Right atrium auricular region (tissue), 2 donors: ENCODE measurements around the gene LRRC38. TPM values are rescaled to one million over a fixed set of nuclear protein-coding genes. Genes with fewer than 3 reads are reported as not detected.

Experiments
- DNase-seq: peaks from one replicate; pipeline ENCODE4 v3.0.0-alpha.2; 2019; ENCODE audit warnings: low spot score
- H3K27ac ChIP-seq, 2 donors: fragments of 200-600 bp; sonication (generic); 1 replicate in 1 of 2; 2 replicates in 1 of 2; pipeline ENCODE4 v1.5.1; 2016 to 2019
- H3K27me3 ChIP-seq, 2 donors: fragments of 200-600 bp; sonication (generic); one replicate each; pipeline versions ENCODE4 v1.5.1 to v1.6.0; 2017 to 2019
- H3K36me3 ChIP-seq: fragments of 200-600 bp; sonication (generic); one replicate; pipeline ENCODE4 v1.5.1; 2016
- H3K4me1 ChIP-seq, 2 donors: fragments of 200-600 bp; sonication (generic); one replicate each; pipeline versions ENCODE4 v1.5.1 to v1.6.0; 2017 to 2019
- H3K4me3 ChIP-seq, 2 donors: fragments of 200-600 bp; sonication (generic); 1 replicate in 1 of 2; 2 replicates in 1 of 2; pipeline ENCODE4 v1.5.1; 2017 to 2019; ENCODE audit warnings: mild to moderate bottlenecking in 1 of 2, moderate library complexity in 1 of 2
- H3K9me3 ChIP-seq, 2 donors: fragments of 200-600 bp; sonication (generic); one replicate each; pipeline ENCODE4 v1.5.1; 2019
- CTCF ChIP-seq, 2 donors: fragments of 200-600 bp; sonication (generic); IDR thresholded peaks; one replicate each; pipeline ENCODE4 v1.5.1; 2019; ENCODE audit warnings: antibody characterized with exemption in 2 of 2
- total RNA-seq, 2 donors: library from RNA; depleted of rRNA; stranded (reverse); fragments of >200 nt; gene quantifications; one replicate each; pipeline ENCODE4 v1.1.0, GENCODE V29; 2016

Gene LRRC38
- total RNA-seq, 2 donors from 2014 or later: 0.98 TPM; not detected in 1

DNA sequence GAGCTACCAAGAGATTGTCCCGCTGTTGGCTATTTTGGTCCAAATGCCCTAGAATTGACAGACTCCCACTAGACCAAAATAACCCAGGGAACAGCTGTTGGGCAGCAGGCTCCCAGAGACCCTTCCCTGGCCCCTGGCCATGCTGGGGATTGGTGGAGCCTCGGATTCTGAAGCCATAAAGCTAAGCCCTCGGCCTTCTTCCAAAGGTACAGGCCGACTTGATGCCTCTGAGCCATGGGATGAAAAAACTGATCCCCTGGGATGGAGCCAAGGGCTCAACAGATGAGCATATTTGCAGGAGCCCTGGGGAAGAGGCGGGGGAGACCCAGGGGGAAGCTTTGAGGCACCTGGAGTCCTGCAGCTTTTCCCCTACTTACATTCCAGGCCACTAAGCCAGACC lies 1.0 kb upstream of the LRRC38 start:
- H3K27ac ChIP-seq: no peak overlapping the region
- TF ChIP-seq CTCF (IDR thresholded peaks at IDR 0.05): no peak

DNA sequence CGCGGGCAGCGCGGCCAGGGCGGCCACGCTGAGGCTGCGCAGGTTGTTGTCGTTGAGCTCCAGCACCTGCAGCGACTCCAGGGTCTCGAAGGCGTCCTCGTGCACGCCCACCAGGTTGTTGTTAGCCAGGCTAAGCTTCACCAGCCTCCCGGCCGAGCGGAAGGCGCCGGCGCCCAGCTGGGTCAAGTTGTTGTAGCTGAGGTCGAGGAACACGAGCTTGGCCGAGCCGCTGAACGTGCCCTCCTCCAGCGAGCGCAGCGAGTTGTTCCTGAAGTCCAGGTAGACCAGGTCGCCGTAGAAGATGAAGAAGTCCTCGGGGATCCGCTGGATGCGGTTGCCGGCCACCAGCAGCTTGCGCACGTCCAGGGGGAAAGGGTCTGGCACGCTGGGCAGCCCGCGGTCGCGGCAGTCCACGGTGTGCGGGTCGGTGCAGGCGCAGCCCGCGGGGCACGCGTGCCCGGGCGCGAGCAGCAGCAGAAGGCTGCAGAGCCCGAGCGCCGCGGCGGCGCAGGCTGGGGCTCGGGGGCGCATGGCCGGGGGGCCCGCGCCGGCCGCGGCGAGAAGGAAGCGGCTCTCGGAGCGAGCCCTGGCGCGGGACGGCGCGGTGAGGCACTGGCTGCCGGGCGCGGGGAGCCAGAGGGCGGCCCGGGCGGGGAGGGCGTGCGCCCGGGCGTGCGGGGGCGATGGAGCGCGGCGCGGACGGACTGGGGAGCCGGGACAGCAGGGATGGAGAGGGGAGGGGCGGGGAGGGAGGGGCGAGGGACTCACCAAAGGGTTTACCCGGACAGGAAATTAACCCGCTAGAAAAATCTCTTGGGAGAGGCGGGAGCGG lies 524 bp downstream of the LRRC38 start:
- H3K36me3 ChIP-seq: no peaks in the 10 kb centered on the region
- H3K27ac ChIP-seq: no peak overlapping the region
- H3K9me3 ChIP-seq: no peaks in the 10 kb centered on the region
- H3K4me3 ChIP-seq: peak overlapping the region in 1 of 2 donors; percentile 25
- H3K27me3 ChIP-seq: no peaks in the 10 kb centered on the region
- no peak for TF ChIP-seq CTCF (IDR thresholded peaks at IDR 0.05)
- peaks cover 0 to 15% of the 10 kb centered on the region in 2 donors for H3K4me1 ChIP-seq
- DNase-seq: no peak

More for the DNA sequence above, 1.0 kb upstream of the LRRC38 start:
- no peak for DNase-seq
- Histone ChIP-seq H3K9me3 (peaks cover 0 to 6% of the 10 kb centered on the region in 2 donors), H3K27me3 (no peaks in the 10 kb centered on the region), H3K36me3 (no peaks in the 10 kb centered on the region), H3K4me3 (no peak overlapping the region), H3K4me1 (peaks cover 0 to 15% of the 10 kb centered on the region in 2 donors)

DNA sequence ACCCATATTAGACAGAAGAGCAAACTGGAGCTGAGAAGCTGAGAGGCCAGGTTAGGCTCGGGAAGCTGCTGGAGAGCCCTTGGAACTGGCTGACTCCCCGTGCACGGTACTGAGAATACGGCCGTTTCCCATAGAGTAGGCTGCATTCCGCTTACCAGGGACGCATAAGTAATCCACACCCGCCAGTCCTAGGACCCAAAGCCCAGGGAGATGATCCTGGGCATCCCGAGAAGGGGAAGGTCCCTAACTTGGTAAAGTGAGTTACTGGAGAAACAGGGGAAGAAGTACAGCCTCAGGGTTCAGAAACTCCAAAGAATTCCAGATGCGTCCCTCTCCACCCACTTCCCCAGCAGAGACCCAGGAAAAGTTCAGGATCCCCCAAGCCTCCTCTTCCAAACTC lies 1.3 kb downstream of the LRRC38 start:
- no peak for TF ChIP-seq CTCF (IDR thresholded peaks at IDR 0.05)
- Histone ChIP-seq H3K4me1 (peaks cover 0 to 15% of the 10 kb centered on the region in 2 donors), H3K9me3 (no peaks in the 10 kb centered on the region), H3K4me3 (peak overlapping the region in 1 of 2 donors; percentile 25), H3K36me3 (no peaks in the 10 kb centered on the region), H3K27ac (no peak overlapping the region), H3K27me3 (no peaks in the 10 kb centered on the region)
- DNase-seq: no peak

DNA sequence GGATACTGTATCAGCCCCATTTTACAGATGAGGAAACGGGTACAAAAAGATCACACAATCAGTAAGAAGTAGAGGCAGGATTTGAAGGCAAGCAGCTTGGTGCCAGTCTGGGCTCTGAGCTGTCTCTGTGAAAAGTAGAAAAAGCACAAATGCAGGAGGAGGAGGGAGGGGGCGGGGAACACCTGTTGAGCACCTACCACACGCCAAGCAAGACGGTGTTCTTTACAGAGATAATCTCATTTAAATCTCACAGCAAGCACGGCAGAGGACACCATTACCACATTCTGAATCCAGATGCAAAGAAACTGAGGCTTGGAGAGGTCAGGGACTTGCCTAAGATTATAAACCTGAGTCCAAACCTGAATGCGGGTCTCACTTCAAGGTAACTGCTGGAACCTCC lies 3.3 kb downstream of the LRRC38 start:
- no peak for TF ChIP-seq CTCF (IDR thresholded peaks at IDR 0.05)
- Histone ChIP-seq H3K4me1 (peaks cover 0 to 7% of the 10 kb centered on the region in 2 donors), H3K27me3 (no peaks in the 10 kb centered on the region), H3K27ac (no peak overlapping the region), H3K9me3 (no peaks in the 10 kb centered on the region), H3K36me3 (no peaks in the 10 kb centered on the region), H3K4me3 (no peak overlapping the region)
- DNase-seq: no peak

- DNase-seq: no peak
- TF ChIP-seq CTCF (IDR thresholded peaks at IDR 0.05): no peak
- no peaks in the 10 kb centered on the region for H3K9me3 ChIP-seq
- H3K27ac ChIP-seq: no peak overlapping the region
- H3K4me3 ChIP-seq: no peak overlapping the region
- H3K4me1 ChIP-seq: no peaks in the 10 kb centered on the region
- no peaks in the 10 kb centered on the region for H3K36me3 ChIP-seq
- no peaks in the 10 kb centered on the region for H3K27me3 ChIP-seq
These were observed 6.7 kb downstream of the LRRC38 start for GRCh38 chr1:13507075-13507474.
